ENCODE measurements around the gene QKI. TPM values are rescaled to one million over a fixed set of nuclear protein-coding genes. Genes with fewer than 3 reads are reported as not detected.

The QKI gene
- total RNA-seq, 2 donors from 2014 or later = 9.1 to 28.0 TPM

DNA sequence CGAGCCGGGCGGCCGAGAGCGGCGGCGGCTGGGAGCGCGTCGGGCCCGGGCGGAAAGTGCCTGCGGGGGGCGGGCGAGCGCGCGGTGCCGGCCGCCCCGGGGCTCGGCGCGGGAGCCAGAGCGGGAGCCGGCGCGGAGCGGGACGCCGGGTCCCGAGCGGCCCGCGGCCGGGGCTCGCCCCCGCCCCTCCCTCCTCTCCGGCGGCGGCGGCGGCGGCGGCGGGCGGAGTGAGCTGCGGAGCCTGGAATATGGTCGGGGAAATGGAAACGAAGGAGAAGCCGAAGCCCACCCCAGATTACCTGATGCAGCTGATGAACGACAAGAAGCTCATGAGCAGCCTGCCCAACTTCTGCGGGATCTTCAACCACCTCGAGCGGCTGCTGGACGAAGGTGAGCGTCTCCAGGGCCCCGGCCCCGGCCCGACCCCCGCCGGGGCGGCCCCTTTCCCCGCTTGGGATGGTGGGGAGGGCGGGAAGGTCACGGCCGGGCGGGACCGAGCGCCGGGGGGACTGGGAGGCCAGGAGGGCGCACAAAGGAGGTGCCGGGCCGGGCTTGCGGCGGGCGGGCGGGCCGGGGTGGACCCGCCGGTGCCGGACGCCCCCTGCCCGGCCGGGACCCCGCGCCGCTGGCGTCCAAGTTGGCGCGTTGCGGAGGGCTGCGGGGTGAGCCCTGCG lies 565 bp downstream of the QKI start:
- no peak for DNase-seq
- no peaks in the 10 kb centered on the region for H3K9me3 ChIP-seq
- peak overlapping the region; percentile 26 to 84 for H3K9ac ChIP-seq (ENCODE audit: low read depth in 2 of 2, low read length in 2 of 2)
- TF ChIP-seq, protein P1, sequence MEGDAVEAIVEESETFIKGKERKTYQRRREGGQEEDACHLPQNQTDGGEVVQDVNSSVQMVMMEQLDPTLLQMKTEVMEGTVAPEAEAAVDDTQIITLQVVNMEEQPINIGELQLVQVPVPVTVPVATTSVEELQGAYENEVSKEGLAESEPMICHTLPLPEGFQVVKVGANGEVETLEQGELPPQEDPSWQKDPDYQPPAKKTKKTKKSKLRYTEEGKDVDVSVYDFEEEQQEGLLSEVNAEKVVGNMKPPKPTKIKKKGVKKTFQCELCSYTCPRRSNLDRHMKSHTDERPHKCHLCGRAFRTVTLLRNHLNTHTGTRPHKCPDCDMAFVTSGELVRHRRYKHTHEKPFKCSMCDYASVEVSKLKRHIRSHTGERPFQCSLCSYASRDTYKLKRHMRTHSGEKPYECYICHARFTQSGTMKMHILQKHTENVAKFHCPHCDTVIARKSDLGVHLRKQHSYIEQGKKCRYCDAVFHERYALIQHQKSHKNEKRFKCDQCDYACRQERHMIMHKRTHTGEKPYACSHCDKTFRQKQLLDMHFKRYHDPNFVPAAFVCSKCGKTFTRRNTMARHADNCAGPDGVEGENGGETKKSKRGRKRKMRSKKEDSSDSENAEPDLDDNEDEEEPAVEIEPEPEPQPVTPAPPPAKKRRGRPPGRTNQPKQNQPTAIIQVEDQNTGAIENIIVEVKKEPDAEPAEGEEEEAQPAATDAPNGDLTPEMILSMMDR (IDR thresholded peaks at IDR 0.05) = no peak
- peaks cover 22% of the 10 kb centered on the region for H3K27me3 ChIP-seq
- H3K36me3 ChIP-seq = no peaks in the 10 kb centered on the region
- peak overlapping the region; percentile 54 for H3K4me3 ChIP-seq
- intact Hi-C loops (cut with DNase I) = no loop called here
- H3K27ac ChIP-seq = peak overlapping the region; percentile 90
- H3K4me1 ChIP-seq = no peaks in the 10 kb centered on the region

DNA sequence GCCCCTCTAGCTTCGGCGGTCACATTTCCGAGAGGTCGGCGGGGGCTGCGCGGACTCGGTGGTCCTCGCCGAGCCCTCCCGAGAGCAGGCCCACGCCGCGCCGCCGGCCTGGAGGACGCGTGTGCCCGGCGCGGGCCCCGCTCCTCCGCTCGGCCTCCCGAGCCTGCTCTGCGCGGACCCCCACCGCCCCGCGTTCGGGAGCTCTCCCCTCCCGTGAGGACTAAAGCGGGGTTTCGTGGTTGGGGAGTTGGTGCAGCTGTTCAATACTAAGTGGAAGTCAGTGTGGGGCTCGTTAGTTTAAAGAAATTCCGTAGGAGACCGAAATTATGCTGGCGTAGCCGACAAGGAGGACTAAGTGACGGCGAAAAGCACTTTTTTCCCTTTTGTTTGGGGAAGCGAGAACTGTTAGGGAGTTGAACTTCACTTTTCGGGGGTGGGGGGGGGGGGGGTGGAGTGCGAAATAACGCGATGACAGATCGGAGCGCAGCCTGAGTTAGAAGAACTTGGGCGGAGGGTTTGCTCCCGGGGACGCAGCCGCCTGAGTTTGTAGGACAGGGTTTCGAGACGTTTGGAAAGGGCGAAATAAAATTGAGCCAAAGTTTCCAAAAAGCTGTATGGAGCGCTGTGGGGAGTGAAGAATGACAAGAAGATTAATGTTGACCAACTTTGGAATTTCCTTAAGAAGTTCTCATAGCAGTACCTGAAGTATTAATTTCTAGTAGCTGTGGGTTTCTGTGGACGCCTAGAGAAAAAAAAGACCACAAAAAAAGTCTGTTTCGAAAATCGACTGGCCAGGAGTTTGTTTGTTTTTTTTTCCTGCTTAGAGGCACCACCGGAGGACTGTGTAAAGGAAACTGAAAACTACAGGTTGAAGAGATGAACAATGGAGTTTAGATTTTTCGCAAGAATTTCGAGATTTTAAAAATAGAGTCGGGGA lies 1.4 kb downstream of the QKI start:
- DNase-seq = no peak
- Histone ChIP-seq H3K27me3 (peaks cover 22% of the 10 kb centered on the region), H3K36me3 (no peaks in the 10 kb centered on the region), H3K9ac (ENCODE audit: low read depth in 2 of 2, low read length in 2 of 2) (peak overlapping the region; percentile 4 to 84), H3K27ac (peak overlapping the region; percentile 90), H3K9me3 (no peaks in the 10 kb centered on the region), H3K4me3 (peak overlapping the region; percentile 54), H3K4me1 (no peaks in the 10 kb centered on the region)
- intact Hi-C loops (cut with DNase I) = no loop called here
- TF ChIP-seq, protein P1 (IDR thresholded peaks at IDR 0.05) = no peak

DNA sequence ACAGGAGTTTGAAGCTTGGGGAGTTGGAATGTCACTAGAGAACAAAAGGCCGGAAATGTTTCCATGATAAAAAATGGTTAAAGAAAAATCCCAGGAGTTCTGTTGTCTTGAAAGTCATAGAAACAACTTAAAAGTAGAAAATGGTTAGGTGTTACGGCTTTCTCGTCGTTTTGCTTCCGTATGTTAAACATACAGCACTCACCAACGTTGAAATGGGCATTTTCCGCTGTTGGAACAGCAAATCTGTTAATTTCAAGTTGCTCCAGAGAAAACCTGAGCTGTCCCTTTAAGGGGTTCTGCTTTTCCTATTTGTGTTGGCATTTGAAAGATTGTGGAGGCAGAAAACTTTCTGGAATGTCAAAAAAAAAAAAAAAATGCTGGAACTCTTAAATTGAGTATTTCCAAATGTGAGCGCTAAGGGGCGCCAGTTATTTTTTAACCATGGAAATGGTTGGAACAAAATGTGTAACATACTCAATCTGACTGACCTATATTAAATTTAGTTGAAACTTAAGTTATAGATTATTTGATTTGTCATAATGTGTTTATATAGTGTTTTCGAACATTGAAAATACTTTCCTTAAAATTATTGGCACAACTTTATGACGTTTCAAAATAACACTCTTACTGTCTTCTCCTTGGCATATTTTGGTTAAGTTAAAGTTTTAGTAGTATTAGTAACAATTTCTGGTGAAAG lies 2.2 kb downstream of the QKI start:
- Histone ChIP-seq H3K36me3 (no peaks in the 10 kb centered on the region), H3K4me1 (no peaks in the 10 kb centered on the region), H3K4me3 (peak overlapping the region; percentile 54), H3K9me3 (no peaks in the 10 kb centered on the region), H3K9ac (ENCODE audit: low read depth in 2 of 2, low read length in 2 of 2) (peak overlapping the region; percentile 0 to 4), H3K27ac (peak overlapping the region; percentile 90), H3K27me3 (peaks cover 22% of the 10 kb centered on the region)
- DNase-seq = peak; percentile 62
- intact Hi-C loops (cut with DNase I) = no loop called here
- TF ChIP-seq, protein P1 (IDR thresholded peaks at IDR 0.05) = peak; percentile 52

DNA sequence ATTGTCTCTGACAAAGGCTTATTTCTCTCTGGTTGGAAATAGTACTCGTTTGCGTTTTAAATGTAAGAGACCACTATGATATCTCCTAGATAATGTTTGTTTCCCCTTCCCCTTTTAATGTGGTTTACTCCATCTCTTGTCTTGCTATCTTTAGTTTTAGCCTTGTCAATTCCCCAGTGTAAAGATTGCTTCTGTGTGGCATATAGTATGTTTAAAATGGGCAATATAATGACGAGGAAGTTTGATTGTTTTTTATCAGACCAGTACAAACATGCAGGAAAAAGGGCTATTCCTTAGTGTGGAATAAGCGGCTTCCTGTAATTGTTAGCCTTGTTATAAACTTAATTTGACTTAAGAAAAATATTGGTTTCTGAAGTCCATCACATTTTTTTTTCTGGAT lies 3.1 kb downstream of the QKI start:
- TF ChIP-seq, protein P1 (IDR thresholded peaks at IDR 0.05) = no peak

DNA sequence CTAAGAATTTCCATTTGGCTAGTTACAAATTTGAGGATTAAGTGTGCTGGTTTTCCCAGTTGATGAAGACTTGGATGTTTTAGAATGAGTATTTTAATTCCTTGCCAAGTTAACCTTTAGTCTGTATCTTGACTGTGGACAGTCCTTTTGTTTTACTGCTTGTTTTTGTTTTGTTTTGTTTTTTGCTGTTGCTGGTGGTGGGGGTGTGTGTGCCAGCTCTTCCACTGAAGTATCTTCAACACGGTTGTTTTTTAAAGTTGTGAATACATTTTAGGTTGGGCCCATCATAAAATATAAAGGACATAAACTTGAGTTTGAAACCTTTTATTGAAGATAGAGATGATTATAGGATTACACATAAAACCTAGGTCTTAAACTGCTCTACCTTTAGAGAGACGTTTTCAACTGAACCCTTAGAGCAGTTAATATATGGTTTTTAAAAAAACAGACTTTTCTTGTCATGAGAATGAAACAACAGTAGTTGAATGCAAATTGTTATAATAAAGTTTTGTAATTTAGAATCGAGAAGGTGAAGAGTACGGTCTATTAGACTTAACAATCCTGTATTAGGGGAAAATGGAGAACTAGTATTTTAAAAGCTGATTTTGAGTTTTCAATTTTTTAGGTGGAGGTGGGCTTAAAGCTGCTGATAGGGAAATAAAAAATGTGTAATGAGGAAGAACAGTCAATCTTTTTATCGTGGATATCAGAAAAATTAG lies 4.0 kb downstream of the QKI start:
- Histone ChIP-seq H3K36me3 (no peaks in the 10 kb centered on the region), H3K4me3 (no peak overlapping the region), H3K9ac (ENCODE audit: low read depth in 2 of 2, low read length in 2 of 2) (no peak overlapping the region), H3K27ac (no peak overlapping the region), H3K4me1 (no peaks in the 10 kb centered on the region), H3K27me3 (peaks cover 18% of the 10 kb centered on the region), H3K9me3 (no peaks in the 10 kb centered on the region)
- TF ChIP-seq, protein P1 (IDR thresholded peaks at IDR 0.05) = no peak
- DNase-seq = no peak
- intact Hi-C loops (cut with DNase I) = no loop called here

More for the DNA sequence above, 3.1 kb downstream of the QKI start:
- DNase-seq = no peak
- Histone ChIP-seq H3K4me1 (no peaks in the 10 kb centered on the region), H3K9me3 (no peaks in the 10 kb centered on the region), H3K4me3 (peak overlapping the region; percentile 54), H3K27me3 (peaks cover 22% of the 10 kb centered on the region), H3K36me3 (no peaks in the 10 kb centered on the region), H3K27ac (peak overlapping the region; percentile 18), H3K9ac (ENCODE audit: low read depth in 2 of 2, low read length in 2 of 2) (no peak overlapping the region)
- intact Hi-C loops (cut with DNase I) = no loop called here

Data from colonic mucosa (tissue), 4 donors.